RKO (cell line): ENCODE results near the gene SDHA.
A peak's percentile ranks its signal among the peaks of the same experiment; 100 is the strongest.
"Not testable (repeated sequence)": the region's sequence is repeated elsewhere in the genome, so short reads cannot be mapped to it uniquely, and the experiment has no call there.

Source experiments
- DNase-seq: peaks from one replicate; pipeline ENCODE4 v3.0.0-alpha.2; 2016; ENCODE audit warnings: low spot score

The SDHA gene

GRCh38 chr5:198516-199196 is 19.5 kb upstream of the SDHA start:
- no peak for DNase-seq

DNA sequence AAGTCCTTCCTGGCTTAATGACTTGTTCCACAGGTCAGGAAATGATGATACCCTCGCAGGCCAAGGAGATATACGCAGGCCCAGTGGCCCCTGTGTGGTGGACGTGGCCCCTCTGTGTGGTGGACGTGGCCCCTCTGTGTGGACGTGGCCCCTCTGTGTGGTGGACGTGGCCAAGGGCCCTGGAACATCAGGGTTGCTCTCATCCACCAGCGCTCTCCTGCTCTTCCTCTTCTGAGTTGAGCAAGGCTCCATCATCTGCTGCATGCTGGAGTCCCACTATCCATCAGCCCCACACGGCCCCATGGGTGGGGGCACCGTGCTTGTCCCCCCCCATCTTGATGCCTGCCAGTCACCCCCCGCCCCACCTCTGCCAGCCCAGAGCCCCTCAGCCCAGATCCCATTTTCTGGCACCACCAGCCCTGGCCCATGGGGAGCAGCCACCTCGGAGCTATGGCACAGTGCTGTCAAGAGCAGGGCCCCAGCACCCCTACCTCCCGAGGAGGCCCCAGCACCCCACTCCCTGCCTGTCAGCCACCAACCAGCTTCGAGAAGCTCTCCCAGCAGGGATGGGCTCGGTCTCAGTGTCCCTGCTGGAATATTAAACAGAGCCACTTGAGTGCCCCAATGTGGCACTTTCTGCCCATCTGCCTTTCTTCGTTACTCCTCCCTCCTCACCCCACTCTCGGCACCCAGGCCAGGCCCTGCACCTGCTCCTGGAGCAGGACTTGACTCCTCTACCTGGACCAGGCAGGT is 18.7 kb upstream of the SDHA start:
- DNase-seq: no peak

DNA sequence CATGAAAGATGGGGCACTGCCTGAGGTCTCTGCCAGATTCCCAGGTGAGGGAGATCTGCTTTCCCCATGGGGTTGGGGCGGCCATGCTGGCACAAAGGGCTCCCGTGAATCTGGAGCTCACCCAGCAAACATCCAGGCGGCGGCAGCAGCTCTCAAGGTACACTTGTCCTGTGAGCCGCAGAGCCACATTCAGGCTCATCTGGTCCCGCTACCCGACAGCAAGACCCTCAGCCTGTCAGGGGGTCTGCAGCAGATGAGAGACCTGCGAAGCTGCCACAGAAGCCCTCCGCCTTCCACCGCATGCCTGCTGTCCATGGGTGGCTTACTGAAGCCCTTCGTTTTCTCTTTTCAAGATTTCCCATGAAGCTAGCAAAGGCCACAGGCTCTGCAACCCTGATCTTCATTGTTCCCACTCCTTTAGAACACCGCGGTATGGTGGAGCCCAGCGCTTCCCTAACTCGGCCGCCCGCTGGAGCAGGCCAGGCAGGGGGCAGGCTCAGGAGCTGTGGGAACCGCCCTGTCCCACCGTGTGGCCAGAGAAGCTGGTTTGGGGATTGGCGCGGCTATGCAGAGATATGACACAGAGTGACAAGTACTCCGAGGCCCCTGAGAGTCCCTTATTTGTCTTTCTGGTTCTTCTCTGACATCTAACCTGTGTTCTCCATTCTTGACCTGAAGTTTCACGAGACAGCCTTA is 18.0 kb upstream of the SDHA start:
- DNase-seq: no peak

DNA sequence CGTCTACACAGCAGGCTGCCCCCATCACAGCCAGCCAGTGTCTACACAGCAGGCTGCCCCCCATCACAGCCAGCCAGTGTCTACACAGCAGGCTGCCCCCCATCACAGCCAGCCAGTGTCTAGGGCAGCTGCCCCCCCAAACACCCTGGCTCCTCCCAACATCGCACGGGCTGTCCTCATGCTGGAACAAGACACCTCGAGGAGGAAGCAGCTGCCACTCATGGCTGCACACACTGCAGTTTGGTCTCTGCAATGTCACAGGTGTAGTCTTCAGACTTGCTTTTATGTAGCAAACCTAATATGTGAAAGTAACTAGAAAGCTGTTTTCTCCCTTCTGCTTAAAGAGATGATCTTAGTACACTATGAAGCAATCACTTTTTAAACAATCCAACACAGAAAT is 17.1 kb upstream of the SDHA start:
- DNase-seq: no peak

DNA sequence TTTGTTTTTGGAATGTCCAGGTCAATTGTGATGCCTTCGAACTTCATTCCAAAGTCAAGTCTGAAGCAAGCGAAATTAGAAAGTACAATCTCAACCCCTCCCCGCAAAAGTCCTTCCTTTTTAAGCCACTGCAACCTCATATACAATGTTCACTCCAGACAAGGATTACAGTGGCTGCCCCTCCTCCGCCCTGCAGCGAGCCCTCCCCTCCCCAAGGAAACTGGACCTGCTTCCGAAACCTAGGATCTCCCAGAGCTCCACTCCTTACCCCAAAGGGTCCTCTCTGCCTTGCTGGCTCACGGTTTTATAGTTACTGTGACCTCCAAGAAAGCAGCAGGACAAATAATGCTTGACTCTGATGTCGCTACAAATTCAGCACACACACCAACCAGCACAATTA is 16.4 kb upstream of the SDHA start:
- DNase-seq: no peak

DNA sequence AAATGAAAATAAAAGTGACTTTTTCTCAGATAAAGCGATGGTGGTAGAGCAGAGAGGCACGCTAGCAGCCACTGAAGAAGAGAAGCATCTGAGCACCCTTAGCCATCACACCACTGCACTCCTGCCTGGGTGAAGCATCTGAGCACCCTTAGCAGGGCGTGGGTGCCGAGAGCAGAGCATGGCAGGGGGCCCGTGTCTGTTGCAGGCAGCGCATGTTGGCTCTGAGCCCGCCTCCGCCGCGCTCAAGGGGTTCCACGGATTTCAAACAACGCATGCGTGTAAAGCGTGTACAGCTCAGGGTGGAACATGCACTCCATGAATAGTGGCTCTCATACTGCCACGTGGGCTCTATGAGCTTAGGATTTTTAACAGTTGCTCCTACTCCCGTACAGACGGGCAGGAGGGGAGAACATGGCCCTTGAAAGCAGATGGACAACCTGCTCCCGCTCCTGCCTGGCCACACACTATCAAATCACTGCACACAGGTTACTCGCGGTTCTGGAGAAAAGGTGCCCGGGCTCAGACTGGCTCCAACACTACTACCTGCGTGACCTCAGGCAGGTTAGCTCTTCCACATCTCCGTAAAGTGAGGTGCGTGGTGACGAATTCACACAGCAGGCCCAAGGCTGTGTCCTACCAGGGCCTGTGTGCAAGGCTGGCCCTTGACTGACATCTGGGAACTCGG is 14.7 kb upstream of the SDHA start:
- DNase-seq: no peak

DNA sequence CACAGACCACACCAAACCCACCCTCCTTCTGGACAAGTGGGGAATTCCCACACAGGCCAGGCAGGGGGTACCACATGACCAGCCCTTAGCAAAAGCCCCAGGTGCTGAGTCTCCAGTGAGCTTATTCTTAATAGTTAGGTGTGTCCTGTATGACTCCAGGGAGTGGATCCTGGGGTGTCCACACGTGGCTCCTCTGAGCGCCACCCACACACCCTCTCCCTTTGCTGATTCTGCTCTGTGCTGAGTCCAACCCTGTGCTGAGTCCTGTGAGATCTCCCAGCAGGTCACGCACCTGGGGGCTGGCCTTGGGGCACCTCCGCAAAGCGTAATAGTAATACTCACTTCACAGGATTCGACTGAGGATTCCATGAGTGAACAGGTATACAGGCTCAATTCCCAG is 14.1 kb upstream of the SDHA start:
- no peak for DNase-seq

- DNase-seq: no peak
Measured at GRCh38 chr5:204462-204861, 13.7 kb upstream of the SDHA start.

DNA sequence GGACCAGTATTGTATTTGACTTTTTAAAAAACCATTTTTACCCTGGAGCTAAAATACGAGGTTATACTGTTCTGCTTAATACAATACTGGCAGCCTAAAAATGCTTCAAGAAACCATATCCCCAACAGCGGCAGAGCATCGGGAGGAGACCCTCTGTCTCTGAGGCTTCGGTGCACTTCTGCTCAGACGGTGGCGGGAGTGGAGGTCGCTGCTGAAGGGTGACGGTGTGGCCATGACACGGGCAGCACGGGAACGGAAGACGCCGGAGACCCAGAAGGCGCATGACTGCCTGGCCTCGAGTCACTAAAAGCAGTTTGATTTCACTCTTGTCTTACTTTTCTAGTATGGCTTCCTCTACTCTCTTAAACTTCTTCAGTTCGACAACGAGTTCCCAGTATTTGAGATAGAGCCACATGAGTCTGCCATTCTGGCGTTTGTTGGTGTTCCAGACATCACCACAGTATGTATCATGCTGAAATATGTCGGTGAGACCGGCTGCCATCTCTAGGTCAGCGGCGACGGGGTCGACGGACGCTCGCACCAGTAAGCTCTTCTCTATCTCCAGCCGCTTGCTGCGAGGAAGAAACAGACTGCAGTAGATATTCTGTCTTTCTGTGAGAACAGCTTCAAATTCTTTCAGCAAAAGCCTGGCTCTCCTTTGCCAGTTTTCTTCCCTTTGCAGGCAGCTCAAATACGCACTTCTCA is 13.0 kb upstream of the SDHA start:
- DNase-seq: no peak

- no peak for DNase-seq
Measured at GRCh38 chr5:206406-206805, 11.7 kb upstream of the SDHA start.

DNA sequence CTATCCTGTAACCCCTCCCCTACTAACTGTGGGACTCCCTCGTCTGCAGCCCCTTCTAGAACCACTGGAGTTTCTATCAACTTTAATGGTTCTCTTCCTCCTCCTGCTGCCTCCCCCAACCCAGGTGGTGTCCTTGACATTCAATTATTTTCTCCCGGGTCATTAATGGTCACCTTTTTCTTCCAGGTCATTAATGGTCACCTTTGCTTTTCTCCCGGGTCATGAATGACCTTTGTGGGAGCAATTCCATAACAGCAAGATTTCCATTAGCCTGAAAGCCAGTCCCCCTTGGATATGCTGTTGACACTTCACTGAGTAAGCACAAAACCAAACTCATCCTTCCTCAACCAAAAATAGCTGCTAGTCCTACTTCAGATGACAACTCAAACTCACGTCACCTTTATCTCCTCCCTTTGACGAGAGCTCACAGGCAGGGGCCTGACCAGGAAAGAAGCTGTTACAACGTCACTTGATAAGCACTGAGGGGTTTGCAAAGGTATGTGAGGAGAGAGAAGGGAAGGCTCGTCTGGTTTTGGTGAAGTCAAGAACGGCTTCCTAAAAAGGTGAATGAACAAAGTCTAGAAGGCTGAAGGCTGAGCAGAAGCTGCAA is 11.1 kb upstream of the SDHA start:
- no peak for DNase-seq

GRCh38 chr5:207599-207998 is 10.5 kb upstream of the SDHA start:
- DNase-seq: no peak

GRCh38 chr5:208449-209114 is 9.5 kb upstream of the SDHA start:
- no peak for DNase-seq

GRCh38 chr5:213803-214395 is 4.2 kb upstream of the SDHA start:
- DNase-seq: no peak

DNA sequence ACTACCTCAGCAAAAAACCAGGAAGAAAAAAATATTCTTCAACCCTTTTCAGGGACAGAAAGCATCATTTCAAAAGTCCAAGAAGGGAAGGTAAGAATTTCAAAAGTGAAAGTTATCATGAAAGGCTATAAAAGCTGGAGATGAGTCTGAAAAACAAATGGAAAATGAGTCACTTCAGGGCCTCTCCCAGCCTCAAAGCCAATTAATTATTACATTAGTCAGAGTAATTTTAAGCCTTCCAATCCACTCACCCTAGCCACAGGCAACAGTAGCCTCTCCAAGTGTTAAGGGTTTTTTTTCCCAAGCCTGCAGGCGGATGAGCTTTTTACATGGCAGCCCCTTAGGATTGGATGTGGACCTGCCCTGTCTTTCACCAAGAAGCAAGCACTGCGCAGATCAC is 2.9 kb upstream of the SDHA start:
- peak; percentile 32 for DNase-seq

- not testable (repeated sequence) for DNase-seq
Measured at GRCh38 chr5:216076-216475, 2.0 kb upstream of the SDHA start.

DNA sequence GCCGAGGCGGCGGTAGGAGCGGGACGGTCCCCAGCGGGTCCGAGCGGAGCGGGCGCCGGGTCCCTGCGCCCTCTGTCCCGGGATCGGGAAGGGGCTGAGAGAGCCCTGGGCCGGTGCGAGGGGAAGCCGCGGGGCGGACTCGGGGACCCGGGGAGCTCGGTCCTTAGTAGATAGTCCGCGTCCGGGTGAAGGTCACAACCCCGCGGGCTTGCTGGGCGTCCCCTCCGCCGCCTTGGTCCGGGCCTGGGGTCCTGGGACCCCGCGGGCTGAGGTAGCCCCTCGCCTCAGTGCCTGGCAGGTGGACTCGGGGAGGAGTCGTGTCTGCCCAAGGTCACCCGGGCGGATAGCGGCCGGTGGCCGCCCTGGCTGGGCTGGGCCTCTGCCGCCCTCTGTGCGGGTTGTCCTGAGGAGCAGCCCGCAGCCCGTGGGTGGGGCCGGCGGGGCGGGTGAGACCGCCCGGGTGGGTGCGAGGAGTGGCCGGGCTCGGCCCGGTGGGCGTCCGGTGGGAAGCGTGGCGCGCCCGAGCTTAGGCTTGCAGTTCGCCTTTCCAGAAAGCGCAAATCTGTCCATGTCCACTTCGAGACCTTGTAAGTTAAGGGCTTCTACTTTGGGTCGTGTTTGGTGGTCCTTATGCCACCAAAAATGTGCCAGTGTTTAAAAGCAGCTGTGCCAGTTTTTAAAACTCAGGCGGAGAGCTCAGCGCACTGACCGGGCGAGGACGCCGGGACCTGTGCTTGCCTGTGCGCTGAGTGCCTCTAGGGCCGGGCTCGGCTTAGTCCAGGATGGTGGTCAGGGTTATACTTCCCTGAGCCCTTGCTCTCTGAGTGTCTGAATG is 554 bp downstream of the SDHA start:
- DNase-seq: peak; percentile 66

DNA sequence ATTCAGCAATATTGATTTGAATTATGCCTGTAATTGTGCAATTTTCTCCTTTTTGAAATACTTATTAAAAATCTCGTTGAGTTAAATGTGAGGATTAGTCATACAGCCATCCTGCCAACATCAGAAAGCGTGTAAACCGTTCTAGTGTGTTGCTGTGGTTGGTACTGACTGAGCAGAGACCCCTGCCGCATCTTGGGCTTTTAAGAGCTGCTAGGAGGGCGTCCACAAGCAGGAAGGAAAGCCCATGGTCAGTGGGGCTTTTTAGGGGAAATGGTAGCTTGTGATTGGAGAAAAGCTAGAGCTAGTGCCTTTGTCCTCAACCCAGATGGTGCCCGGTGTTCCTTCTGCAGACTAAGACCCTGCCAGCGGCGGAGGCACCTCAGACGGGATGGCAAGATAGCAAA is 1.3 kb downstream of the SDHA start:
- peak; percentile 69 for DNase-seq

GRCh38 chr5:219991-220390 is 1.9 kb downstream of the SDHA start:
- DNase-seq: peak; percentile 18
